Measurements from ENCODE around the gene OR51S1.
"Not testable (repeated sequence)": the region's sequence is repeated elsewhere in the genome, so short reads cannot be mapped to it uniquely, and the experiment has no call there.

The OR51S1 gene

GRCh38 chr11:4809246-4809645 lies 39.8 kb downstream of the OR51S1 start:
- in situ Hi-C loops (cut with MboI; ENCODE audit: low sequenced_read_pairs) = no loop called here

- in situ Hi-C loops (cut with MboI; ENCODE audit: low sequenced_read_pairs) = no loop called here
Observed at GRCh38 chr11:4808476-4808875, 40.5 kb downstream of the OR51S1 start.

DNA sequence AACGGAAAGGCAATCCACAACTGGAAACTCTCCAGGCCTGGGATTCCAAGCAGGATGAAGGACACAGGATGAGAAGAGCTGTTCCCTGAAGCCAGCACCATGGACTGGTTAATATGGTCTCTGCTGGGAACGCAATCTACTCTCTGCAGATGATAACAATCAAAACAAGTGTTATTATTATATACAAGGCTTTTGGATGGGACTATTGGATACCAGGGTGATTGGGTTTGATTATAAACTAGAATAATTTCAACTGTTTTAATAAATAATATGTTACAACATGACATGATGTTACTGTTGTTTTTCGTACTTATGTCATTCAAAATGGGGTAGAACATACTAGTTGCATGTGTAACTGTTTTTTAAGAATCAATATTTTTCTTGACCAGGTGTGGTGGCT lies 44.7 kb downstream of the OR51S1 start, which contains the start of gene OR52R1:
Gene OR52R1, minus strand, starts transcription at position 101 of the 400 bp plus-strand sequence. Its CDS starts 0 bp downstream, at position 101.
- in situ Hi-C loops (cut with MboI; ENCODE audit: low sequenced_read_pairs) = no loop called here

DNA sequence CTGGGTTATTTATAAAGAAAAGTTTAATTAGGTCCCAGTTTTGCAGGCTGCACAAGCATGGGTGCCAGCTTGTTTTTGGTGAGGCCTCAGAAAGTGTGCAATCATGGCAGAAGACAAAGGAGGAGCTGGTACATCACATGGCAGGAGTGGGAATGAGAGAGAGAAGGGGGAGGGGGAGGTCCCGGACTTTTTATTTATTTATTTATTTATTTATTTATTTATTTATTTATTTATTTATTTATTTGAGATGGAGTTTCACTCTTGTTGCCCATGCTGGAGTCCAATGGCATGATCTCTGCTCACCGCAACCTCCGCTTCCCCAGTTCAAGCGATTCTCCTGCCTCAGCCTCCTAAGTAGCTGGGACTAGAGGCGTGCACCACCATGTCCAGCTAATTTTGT lies 47.7 kb downstream of the OR51S1 start:
- in situ Hi-C loops (cut with MboI; ENCODE audit: low sequenced_read_pairs) = not testable (repeated sequence)

DNA sequence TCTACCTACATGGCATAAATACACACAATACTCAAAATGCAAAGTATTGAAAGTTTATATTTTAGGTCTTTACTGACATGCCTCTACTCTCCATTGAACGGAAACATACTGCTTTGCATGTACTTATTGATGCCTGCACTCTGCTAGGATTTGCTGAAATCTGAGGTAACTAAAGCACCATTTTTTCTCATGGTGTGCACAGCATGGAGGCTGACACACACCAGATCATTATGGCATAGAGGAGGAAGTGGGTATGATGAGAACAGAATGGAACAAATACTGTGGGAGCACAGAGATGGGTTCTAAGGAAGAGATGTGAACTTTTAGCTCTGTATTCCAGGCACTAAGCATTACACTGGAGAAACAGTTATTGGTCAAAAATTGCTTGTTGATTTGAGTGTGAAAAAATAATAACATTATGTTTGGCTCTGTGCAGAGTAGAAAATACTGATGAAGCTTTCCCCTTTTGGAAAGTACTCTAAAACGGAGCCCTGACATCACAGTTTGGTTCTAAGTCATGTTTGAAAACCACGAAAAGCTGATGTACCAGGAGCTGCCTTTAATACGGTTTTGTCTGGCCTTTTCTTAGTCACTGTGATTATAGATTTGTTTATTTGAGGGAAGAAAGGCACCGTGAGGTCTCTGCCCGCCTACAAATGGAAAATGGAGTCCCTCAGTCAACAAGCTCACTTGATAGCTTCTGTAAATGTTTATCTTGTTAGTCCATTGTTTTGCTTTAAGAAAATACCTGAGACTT lies 50.4 kb downstream of the OR51S1 start:
- in situ Hi-C loops (cut with MboI; ENCODE audit: low sequenced_read_pairs) = no loop called here
